ENCODE measurements around the gene MYBPC3.

MYBPC3 gene

DNA sequence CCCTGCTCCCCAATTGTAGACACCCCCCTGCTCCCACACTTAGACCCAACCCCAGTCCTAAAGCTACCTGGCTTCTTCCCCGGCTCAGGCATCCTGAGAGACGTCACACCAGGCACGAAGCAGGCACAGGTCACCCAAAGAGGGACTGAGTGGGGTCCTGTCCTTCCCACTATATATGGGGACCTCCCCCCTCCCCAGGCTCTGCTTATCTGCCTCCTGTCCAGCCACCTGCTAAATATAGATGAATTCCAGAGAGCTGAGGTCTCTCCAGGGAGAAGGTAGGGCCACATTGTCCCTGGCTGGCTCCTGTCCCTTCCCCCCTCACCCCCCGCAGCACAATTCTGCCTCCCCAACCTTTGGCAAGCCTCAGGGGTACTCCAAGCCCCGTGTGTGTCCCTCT lies at the start of gene MYBPC3:
MYBPC3 (minus strand) TSS at position 147 of the 400 bp plus-strand sequence; CDS start at position 92, 55 bp downstream.
- DNase-seq, result no peak

DNA sequence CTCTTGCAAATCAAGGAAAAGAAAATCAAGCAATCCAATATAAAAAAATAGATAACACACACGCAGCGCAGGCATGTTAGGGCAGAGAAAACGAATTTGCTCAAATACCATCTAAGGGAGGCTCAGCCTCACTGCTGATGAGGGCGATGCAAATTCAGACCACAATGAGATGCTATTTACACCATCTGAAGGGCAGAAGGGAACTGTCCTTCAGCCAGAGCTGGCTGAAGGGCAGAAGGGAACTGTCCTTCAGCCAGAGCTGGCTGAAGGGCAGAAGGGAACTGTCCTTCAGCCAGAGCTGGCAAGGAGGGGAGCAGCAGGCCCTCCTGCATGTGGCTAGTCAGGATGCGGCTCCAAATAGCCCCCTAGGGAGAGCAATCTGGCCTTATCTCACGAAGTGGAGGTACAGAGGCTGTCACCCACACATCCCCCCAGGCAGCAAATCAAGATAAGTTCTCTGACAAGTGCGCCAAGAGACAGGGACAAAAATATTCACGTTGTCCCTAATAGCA lies 48.3 kb upstream of the MYBPC3 start:
- DNase-seq, result no peak

DNA sequence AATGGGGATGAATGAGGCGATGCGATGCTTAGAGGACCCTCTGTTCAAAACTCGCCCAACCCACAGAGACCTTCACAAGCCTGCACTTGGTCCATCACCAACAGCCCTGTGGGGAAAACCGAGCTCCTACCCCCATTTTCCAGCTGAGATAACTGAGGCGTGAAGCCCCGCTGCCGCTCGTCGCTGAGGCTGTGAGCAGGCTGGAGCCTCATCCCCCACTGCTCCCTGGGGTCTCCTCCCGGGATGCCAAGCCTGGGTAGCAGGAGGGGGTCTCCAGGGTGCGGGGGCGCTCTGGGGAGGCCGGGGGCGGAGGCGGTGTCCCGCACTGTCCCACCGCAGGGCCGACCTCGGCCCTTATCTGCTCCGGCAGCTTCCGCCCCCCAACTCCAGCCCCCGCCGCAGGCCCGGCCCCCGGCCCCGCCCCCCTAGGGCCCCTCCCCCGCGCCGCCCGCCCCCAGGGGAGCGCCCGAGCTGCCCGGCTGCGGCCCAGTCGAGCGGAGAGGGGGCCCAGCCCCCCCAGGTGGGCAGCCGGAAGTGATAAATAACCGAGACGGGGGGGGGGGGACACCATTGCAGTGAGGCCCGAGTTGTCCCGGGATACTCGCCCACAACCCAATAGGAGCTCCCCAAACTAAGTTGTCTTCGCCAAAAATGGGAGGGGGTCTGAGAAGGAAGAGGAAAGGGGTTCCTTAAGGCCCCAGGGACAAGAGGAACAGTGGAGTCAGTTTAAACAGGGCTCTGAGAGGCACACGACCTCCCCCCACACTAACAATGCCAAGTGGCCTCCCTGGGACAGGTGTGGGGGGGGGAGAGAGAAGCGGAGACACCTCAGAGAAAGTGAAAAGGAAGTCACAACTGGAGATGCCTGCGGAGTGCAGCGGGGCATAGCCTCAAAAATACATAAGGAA lies 47.6 kb upstream of the MYBPC3 start:
- DNase-seq, result no peak

DNA sequence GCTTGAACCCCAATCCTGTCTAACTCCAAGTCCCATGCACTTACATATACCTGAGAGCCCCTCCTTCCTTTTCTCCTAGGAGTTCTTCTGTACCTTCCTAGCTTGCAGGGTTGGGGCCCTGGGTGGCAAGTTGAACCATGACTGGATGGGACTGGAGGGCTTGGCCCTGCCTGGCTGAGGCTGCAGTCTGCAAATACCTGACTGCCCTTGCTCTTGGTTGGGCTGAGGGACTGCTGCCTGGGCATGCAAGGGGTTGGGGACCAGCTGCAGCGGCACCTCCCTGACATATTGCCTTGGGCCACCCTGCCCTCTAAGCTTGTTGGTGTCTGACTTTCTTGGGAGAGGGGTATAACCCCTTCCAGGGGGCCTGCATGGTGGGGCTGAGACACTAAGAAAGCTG lies 46.0 kb upstream of the MYBPC3 start:
- no peak for DNase-seq

DNA sequence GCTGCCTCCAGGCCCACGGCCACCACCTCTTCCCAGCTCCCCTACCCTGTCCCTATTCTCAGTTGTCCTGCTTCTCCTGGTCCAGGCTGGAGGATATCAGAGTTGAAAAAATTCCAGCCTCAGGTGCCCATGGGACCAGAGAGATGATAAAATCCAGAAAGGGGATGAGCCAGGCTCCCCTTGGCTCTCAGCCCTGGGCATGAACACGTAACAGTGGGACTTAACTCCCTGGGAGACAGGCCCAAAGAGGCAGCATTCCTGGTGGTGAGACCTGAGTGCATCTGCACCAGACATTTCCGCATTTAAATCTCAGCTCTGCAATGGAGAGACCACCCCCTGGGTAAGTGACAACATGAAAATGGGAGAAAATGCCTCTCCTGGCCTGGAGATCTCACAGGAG lies 45.5 kb upstream of the MYBPC3 start:
- no peak for DNase-seq

DNA sequence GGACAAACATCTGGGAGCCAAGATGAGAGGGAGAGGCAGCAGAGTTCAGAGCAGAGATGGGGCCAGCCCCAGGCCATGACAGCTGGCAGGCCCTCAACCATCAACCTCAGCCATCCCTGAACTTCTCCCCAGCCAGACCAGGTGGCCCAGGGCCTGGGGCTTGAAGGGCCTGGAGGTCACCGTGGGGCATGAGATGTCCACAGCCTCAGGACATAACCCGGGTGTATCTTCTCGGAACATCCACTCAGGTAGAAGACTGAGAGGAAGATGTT lies 43.5 kb upstream of the MYBPC3 start:
- no peak for DNase-seq

DNA sequence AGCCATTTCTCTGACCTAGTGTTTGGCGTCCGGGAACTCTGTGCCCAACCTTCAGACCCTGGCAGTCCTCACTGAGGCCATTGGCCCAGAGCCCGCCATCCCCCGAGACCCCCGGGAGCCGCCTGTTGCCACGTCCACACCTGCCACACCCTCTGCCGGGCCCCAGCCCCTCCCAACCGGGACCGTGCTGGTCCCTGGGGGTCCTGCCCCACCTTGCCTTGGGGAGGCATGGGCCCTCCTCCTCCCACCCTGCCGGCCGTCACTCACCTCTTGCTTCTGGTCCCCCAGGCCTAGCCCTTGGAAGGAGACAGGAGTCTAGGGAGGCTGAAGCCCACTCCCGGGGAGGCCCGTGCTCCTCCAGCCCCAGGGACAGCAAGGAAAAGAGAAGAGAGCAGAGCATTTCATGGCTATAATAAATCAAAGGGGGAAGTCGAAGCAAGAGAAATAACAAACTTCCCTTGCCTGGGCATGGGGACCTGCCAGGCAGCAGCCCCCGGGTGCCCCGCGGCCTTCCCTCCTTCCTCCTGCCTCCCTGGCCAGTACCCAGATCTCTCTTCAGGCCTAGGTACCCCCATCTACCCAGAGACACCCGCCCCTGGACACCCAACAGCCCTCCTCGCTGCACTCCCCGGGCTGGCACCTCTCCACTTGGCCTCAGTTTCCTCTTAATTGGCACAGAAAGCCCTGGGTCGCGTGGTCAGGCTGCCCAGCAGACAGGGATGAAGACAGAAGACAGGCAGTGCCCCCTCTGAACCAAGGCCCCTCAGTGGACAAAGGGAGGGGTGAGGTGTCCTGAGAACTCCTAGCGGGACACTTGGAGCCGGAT lies 42.9 kb upstream of the MYBPC3 start:
- no peak for DNase-seq

DNA sequence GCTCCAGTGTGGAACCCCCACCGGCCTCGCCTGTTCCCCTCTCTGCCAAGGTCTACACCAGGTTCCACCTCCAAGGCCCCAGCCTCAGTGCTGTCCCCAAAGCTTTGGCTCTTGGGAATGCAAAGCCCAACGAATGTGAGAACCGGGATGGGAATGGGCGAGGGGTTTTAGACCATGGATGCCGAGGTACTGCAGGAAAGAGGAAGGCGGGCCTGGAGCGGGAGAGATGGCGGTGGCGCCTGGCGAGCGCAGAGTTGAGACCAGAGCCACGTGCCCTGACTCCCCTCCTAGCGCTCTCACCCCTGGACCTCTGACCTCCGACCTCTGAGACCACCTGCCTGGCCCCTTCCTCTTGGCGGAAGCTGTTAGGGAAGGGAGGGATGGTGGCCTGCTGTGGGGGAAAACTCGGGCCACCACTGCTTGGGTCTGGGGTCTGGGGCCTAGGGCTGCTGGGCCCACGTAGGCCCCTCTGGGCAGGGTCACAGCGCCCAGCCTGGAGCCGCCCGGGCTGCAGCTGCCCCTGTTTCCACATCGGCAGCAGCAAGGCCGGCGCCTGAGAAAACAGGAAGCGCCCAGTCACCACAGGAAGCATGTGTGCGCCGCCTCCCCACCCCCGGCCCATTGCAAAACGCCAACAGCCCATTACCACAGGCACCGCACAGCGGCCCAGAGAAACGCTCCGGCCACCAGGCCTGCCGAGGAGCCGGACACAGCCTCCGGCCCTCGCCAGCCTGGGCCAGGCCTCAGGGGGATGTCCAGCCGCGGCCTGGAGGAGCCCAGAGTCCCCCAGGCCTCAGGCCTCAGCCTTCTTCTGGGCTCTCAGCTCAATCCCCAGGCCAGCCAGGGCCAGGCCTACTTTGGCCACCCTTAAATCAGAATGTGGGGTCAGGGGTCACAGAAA lies 42.1 kb upstream of the MYBPC3 start:
- peak; percentile 35 to 46 for DNase-seq

DNA sequence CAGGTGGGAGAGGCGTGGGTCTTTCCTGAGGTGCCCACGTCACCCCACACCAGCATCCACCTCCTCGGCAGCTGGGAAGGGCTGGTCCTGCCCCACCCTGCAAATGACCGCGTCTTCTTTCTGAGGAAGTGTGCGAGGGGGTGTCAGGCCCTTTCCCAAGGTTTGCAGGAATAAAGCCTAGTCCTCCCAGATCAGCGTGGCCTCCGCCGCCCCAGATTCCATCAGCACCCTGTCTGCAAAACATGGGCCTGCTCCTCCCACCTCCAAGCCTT lies 41.5 kb upstream of the MYBPC3 start:
- no peak for DNase-seq

DNA sequence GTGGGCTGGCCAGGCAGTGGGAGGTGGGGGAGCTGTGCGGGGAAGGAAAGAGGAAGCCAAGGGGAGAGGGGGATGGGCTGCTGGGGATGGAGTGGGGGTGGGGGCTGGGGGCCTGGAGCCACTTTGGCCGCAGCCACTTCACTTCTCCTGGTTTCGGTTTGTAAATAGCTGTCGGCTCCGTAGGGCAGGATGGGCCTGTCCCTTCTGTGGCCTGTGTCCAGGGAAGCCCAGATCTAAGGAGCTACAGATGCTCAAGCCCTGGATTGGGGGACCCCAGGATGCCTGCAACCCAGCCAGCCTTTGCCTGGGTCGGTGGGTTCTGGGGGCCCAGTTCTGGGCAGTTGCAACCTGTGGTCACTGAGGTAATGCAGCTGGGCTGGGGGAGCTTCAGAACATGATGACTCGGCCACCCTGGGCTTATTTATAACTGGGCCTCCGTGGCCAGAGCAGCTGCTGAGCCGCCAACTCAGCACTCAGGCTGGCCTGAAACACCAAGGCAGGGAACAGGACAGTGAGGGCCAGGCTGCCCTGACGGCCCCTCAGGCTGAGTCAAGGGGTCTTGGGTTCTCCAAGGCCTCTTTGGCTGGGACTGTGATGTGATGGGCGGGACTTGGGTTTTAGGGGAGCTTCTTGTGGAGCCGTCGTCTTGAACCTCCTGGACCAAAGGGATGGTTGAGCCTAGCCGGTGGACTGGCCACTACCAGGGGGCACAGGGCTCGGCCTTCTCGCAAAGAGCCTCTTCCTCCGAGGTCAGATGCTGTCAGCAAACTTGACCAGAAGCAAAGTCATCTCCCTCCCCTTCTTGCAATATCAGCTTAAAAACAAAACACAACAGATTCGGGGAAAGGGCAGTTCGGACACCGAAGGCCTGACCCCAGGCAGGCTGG lies 40.9 kb upstream of the MYBPC3 start:
- no peak for DNase-seq

DNA sequence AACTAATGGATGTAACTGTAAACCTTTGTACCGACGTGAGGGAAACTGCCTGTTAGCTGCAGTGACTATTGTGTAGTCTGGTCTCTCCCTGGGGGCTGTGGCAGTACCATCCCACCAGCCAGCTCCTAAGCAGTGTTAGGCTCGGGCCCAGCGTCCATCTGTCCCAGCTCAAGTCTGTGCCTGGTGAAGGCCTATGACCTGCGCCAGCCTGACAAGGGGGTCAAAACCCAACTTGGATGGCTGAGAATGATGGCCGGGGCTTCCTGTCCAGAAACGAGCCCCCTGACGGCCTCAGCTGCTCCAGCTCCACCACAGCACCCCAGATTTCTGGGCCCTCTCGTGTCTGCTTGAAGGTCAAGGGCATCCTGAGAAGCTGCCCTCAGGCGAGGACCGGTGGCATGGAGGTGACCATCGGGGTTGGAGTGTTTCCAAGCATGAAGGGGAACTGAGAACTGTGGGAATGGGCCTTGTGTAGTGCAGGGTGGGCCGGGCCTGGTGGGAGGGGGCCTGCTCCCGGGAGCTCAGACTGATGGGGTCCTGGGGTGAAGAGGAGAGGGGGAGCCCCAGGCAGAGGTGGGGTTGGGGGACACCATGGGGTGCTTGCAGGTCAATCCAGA lies 40.2 kb upstream of the MYBPC3 start:
- no peak for DNase-seq

DNA sequence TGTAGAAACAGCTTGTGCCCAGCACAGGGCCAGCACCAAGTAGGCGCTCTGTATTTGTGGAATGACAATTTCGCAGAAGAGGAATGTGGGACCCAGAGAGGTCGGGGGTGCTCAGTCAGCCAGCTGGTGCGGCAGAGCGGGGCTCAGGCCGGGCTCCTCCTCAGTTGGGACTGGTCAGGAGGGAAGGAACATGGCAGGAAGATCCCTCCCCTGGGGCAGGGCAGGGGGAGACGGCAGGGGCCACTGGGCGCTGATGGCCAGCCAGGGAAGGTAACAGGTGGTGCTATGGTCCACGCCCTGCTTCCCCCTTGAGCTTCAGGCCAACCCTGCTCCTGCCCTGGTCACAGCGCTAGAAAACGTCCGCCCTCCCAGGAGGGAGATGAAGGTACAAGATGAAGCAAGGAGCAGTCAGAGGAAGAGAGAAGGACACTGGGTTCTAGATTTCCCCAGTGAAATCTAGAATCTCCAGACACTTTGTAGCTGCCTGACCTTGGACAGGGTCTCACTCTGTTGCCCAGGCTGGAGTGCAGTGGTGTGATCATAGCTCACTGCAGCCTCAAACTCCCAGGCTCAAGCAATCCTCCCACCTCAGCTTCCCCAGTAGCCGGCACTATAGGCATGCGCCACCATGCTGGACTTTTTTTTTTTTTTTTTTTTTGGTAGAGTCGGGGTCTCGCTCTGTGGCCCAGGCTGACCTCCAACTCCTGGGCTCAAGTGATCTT lies 39.4 kb upstream of the MYBPC3 start:
- no peak for DNase-seq

DNA sequence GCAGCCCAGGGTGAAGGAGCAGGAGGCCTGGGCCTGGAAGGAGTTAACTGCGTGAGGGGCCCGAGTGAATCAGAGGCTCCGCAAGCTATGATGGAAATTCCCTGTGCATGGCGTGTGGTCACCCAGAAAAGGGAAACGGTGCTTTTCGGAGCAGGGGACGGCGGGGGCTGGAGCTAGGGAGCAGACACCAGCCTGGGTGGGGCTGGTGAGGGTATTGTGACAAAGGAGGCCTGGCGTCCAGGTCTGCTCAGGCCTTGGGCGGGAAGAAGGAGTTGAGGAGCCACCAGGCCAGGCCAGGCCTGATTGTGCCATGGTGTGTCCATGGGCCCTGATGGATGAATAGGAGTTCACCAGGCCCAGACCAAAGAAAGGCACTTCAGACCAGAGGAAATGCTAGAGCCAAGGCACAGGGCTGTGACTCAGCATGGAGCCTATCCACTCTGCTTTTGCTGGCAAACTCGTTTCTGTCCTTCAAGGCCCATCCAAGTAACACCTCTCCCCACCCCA lies 38.6 kb upstream of the MYBPC3 start:
- no peak for DNase-seq

DNA sequence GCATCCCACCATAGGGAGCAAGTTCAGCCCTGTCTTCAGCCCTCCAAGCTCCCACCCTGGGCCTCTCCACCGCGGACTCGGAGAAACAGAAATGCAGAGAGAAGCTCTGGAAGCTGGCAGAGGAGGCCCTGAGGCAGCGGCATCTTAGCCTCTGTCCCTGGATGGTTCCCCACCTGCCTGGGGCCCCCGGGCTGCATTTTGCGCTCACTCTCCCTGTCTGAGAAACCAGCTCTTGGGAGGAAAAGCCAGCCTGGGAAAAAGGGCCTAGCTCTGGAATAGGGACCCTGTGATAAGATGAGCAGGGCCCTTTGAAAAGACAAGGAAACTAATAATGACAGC lies 37.9 kb upstream of the MYBPC3 start:
- no peak for DNase-seq

DNA sequence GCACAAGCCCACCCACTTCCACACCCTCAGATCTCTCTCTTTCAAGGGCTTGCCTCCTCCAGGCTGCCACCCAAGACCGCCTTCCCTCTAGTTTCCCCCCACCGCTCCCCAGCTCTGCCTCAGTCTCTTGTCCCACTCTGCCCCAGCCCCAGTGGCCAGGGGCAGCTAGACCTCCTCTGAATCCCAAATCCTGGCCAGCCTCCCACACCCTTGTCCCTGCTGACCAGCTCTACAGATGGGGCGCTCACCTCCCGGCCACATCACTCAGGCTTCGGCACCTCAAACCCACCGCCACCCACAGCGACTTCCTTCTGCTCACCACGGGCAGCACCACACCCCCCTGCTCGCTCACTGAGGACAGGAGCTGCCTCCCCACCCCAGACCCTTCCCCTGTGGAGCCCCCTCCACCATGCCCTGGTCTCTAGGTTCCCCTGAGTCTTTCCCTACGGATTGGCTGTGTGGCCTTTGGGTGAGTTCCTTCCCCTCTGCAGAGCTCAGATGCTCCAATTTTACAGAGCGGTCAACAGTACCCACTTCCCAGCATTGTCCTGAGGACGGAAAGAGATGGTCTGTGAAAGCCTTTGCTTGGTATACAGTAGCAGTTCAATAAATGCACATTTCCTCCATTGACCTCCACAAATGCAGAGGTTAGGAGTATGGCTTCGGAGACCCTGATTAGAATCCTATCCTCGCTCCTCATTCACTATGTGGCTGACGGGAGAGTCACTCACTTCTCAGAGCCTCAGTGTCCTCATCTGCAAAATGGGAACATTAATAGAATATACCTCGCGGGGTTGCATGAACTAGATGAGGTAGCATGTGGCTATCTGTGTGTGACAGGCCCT lies 37.3 kb upstream of the MYBPC3 start:
- no peak for DNase-seq

DNA sequence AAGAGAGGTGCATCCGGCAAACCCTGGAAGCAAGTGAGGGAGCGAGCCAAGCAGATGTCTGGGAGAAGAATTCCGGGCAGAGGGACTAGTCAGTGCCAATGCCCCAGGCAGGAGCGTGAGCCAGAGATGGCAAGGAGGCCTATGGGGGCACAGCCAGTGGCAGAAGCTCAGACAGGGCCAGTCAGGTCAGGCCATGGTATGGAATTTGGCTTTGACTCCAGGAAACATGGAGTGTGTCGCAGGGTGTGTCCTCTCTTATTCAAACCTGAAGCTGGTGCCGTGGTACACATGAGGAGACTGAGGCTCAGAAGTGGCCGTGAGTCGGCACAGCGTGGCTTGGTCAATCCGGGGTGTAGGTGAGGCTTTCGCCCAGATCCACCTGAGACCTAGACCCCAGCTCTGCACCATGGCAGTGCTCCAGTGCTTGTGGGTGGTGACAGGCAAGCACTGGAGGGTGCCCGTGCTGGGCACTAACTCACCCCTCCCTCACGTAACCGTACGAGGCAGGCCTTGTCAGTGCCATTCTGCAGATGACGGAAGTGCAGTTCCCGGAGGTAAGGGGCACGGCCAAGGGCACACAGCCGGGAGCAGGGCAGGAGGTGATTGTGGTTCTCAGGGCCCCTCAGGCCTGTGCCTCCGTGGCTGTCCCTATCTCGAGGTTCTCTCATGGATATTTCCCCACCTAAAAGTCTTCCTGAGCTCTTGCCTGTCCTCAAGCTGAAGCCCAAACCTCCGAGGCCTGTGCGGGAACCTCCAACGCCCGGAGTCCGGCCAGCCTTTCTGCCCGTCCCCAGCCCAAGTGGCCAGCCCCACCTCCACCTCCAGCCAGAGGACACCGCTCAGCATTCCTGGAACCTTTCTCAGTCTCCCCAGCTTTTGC lies 36.4 kb upstream of the MYBPC3 start:
- no peak for DNase-seq

DNA sequence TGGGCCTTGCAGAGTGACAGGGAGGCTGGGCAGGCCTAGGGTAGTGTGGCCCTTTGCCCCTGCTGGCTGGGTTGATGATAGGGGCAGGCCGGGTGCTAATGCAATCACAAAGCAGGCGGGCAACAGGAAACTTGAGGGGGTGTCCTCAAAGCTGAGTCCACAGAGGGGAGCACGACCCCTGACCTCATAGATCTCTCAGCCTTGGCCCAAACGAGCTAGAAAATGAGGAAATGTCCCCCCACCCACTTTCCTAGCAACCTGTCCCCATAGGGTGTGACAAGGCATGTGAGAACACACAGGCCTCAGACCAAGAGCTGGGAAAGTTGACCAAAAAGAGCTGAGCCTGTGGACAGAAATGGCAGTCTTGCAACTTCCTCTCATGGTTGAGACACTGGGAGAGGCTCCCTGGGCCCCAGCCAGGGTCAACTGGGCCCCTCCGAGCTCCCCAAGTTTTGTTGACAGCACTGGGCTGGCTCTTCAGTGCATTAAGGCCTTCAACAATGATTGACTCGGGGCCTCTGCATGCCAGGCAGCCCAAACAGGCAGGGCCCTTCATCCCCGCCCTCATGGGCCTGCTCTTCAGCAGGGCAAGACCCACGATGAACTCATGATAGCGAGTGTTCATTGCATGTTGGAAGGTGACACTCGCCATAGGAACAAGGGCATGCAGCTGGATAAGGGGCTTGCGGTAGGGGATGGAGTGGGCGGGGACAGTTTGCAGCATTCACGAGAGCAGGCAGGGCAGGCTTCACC lies 35.6 kb upstream of the MYBPC3 start:
- no peak for DNase-seq

DNA sequence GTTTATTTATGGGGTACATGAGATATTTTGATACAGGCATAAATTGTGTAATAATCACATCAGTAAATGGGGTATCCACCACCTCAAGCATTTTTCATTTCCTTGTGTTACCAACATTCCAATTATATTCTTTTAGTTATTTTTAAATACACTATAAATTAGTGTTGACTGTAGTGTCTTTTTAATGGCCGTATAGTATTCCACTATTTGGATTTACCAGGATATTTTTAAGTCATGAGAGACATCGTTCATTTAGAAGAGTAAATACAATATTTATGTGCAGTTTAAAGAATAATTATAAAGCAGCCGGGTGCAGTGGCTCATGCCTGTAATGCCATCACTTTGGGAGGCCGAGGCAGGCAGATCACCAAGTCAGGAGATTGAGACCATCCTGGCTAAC lies 32.0 kb upstream of the MYBPC3 start:
- DNase-seq, result no peak

All from activated CD4-positive, alpha-beta T cell treated with anti-CD3 and anti-CD28 coated beads, Interleukin-2, amount 50 U/mL, for 4 hours (primary cell).